GM06990 (cell line): Measurements from ENCODE around the gene CDK15.

ENCODE experiments used
- DNase-seq: peaks from one replicate; pipeline ENCODE4 v3.0.0-alpha.2; 2011; ENCODE audit not compliant: insufficient read length; ENCODE audit errors: extremely low read depth
- H3K27me3 ChIP-seq: replicated peaks from 2 replicates; pipeline ENCODE4 v1.6.0; 2011; ENCODE audit warnings: low read length; ENCODE audit not compliant: control insufficient read depth, insufficient read depth
- H3K36me3 ChIP-seq: 2 replicates; pipeline ENCODE4 v1.5.1; 2011; ENCODE audit warnings: low read length; ENCODE audit not compliant: control insufficient read depth, insufficient read depth
- H3K4me3 ChIP-seq: replicated peaks from 2 replicates; pipeline ENCODE4 v1.5.1; 2011; ENCODE audit warnings: low read depth, mild to moderate bottlenecking, control low read depth, low read length
- CTCF ChIP-seq: IDR thresholded peaks from 2 replicates; pipeline ENCODE4 v1.5.1; 2011; ENCODE audit warnings: low read length, control low read depth, mild to moderate bottlenecking, inconsistent platforms; ENCODE audit not compliant: insufficient read depth, poor library complexity, severe bottlenecking

The CDK15 gene

GRCh38 chr2:201909961-201910361 lies 103.6 kb downstream of the CDK15 start:
- Histone ChIP-seq H3K4me3 (peak overlapping the region; percentile 35), H3K27me3 (no peaks in the 10 kb centered on the region), H3K36me3 (no peaks in the 10 kb centered on the region)
- no peak for TF ChIP-seq CTCF
- peak; percentile 17 for DNase-seq

GRCh38 chr2:201911372-201911771 lies 105.0 kb downstream of the CDK15 start:
- Histone ChIP-seq H3K27me3 (no peaks in the 10 kb centered on the region), H3K36me3 (no peaks in the 10 kb centered on the region), H3K4me3 (no peak overlapping the region)
- no peak for TF ChIP-seq CTCF
- no peak for DNase-seq

DNA sequence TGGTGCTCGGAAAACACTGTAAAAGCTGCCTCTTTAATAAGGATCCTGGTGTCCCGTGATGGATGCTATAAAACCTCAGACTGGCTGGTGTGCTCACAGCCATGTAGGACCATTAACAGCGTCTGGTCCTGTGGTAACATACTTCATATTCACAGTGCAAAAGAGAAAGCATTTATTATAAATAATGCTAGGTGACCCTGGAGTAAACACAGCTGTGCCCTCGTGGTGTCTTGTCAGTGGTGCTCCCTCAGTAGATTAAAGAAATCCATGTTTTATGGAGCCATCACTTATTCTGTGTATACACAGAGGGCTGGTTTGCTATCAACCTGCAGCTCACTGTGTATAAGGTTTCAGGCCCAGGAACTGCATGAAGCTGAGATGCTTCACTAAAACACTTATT lies 106.9 kb downstream of the CDK15 start:
- no peak for DNase-seq
- Histone ChIP-seq H3K36me3 (no peaks in the 10 kb centered on the region), H3K27me3 (no peaks in the 10 kb centered on the region), H3K4me3 (no peak overlapping the region)
- TF ChIP-seq CTCF: no peak

- TF ChIP-seq CTCF: peak; percentile 25
- Histone ChIP-seq H3K36me3 (no peaks in the 10 kb centered on the region), H3K4me3 (no peak overlapping the region), H3K27me3 (no peaks in the 10 kb centered on the region)
- DNase-seq: no peak
These were observed 109.1 kb downstream of the CDK15 start for GRCh38 chr2:201915446-201915845.

DNA sequence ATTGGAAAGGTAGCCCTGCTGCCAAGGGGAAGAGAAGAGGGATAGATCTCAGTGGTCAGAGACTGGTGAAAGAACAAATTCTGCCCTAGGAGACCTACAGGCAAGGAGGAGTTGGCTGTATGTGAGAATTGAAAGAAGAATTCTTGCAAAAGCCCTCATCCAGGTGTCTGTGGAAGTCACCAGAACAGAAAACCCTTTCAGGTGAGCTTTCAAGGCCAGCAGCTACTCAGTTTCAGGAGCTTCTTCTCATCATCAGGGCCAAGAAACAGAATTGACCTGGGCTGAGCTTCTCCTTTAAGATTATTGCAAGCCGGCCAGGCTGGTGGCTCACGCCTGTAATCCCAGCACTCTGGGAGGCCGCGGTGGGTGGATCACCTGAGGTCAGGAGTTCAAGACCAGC lies 110.2 kb downstream of the CDK15 start:
- TF ChIP-seq CTCF: no peak
- H3K4me3 ChIP-seq: no peak overlapping the region
- H3K27me3 ChIP-seq: no peaks in the 10 kb centered on the region
- no peaks in the 10 kb centered on the region for H3K36me3 ChIP-seq
- no peak for DNase-seq

GRCh38 chr2:201918616-201919307 lies 112.4 kb downstream of the CDK15 start:
- Histone ChIP-seq H3K27me3 (no peaks in the 10 kb centered on the region), H3K36me3 (no peaks in the 10 kb centered on the region), H3K4me3 (no peak overlapping the region)
- DNase-seq: no peak
- no peak for TF ChIP-seq CTCF
